ENCODE measurements around the gene VAT1L.
A peak's percentile ranks its signal among the peaks of the same experiment; 100 is the strongest.

Gene VAT1L

GRCh38 chr16:77858060-77858459 is 69.7 kb downstream of the VAT1L start:
- H3K9me3 Mint-ChIP-seq = no peaks in the 10 kb centered on the region
- H3K27ac Mint-ChIP-seq = no peak overlapping the region
- DNase-seq (ENCODE audit: low spot score) = no peak
- no peaks in the 10 kb centered on the region for H3K36me3 Mint-ChIP-seq (ENCODE audit: low read depth)
- H3K27me3 Mint-ChIP-seq (ENCODE audit: low read depth) = peaks cover 5% of the 10 kb centered on the region
- peaks cover 2% of the 10 kb centered on the region for H3K4me1 Mint-ChIP-seq (ENCODE audit: low read depth)
- H3K4me3 Mint-ChIP-seq = no peak overlapping the region

- Mint-ChIP-seq H3K27ac (no peak overlapping the region), H3K4me1 (ENCODE audit: low read depth) (no peaks in the 10 kb centered on the region), H3K4me3 (no peak overlapping the region), H3K36me3 (ENCODE audit: low read depth) (no peaks in the 10 kb centered on the region), H3K27me3 (ENCODE audit: low read depth) (peaks cover 5% of the 10 kb centered on the region), H3K9me3 (no peaks in the 10 kb centered on the region)
- DNase-seq (ENCODE audit: low spot score) = no peak
These were observed 71.3 kb downstream of the VAT1L start for GRCh38 chr16:77859493-77860232.

GRCh38 chr16:77860953-77861352 is 72.6 kb downstream of the VAT1L start:
- H3K4me3 Mint-ChIP-seq = no peak overlapping the region
- peaks cover 5% of the 10 kb centered on the region for H3K27me3 Mint-ChIP-seq (ENCODE audit: low read depth)
- no peak for DNase-seq (ENCODE audit: low spot score)
- H3K9me3 Mint-ChIP-seq = no peaks in the 10 kb centered on the region
- H3K36me3 Mint-ChIP-seq (ENCODE audit: low read depth) = no peaks in the 10 kb centered on the region
- H3K4me1 Mint-ChIP-seq (ENCODE audit: low read depth) = no peaks in the 10 kb centered on the region
- H3K27ac Mint-ChIP-seq = no peak overlapping the region

GRCh38 chr16:77863250-77863649 is 74.9 kb downstream of the VAT1L start:
- H3K4me1 Mint-ChIP-seq (ENCODE audit: low read depth) = peaks cover 5% of the 10 kb centered on the region

GRCh38 chr16:77866752-77867151 is 78.4 kb downstream of the VAT1L start:
- no peaks in the 10 kb centered on the region for H3K36me3 Mint-ChIP-seq (ENCODE audit: low read depth)
- no peak overlapping the region for H3K27ac Mint-ChIP-seq
- no peaks in the 10 kb centered on the region for H3K9me3 Mint-ChIP-seq
- H3K4me1 Mint-ChIP-seq (ENCODE audit: low read depth) = peaks cover 13% of the 10 kb centered on the region
- H3K4me3 Mint-ChIP-seq = no peak overlapping the region
- DNase-seq (ENCODE audit: low spot score) = no peak
- H3K27me3 Mint-ChIP-seq (ENCODE audit: low read depth) = no peaks in the 10 kb centered on the region

More at GRCh38 chr16:77863250-77863649, 74.9 kb downstream of the VAT1L start:
- Mint-ChIP-seq H3K36me3 (ENCODE audit: low read depth) (no peaks in the 10 kb centered on the region), H3K27me3 (ENCODE audit: low read depth) (peaks cover 2% of the 10 kb centered on the region), H3K4me3 (no peak overlapping the region), H3K27ac (no peak overlapping the region), H3K9me3 (no peaks in the 10 kb centered on the region)
- DNase-seq (ENCODE audit: low spot score) = no peak

GRCh38 chr16:77868052-77868451 is 79.7 kb downstream of the VAT1L start:
- Mint-ChIP-seq H3K9me3 (no peaks in the 10 kb centered on the region), H3K36me3 (ENCODE audit: low read depth) (no peaks in the 10 kb centered on the region), H3K4me1 (ENCODE audit: low read depth) (peaks cover 13% of the 10 kb centered on the region), H3K27ac (peak overlapping the region; percentile 32), H3K27me3 (ENCODE audit: low read depth) (no peaks in the 10 kb centered on the region), H3K4me3 (no peak overlapping the region)
- no peak for DNase-seq (ENCODE audit: low spot score)

- H3K4me1 Mint-ChIP-seq (ENCODE audit: low read depth) = peaks cover 13% of the 10 kb centered on the region
- no peaks in the 10 kb centered on the region for H3K27me3 Mint-ChIP-seq (ENCODE audit: low read depth)
- H3K27ac Mint-ChIP-seq = peak overlapping the region; percentile 32
- H3K36me3 Mint-ChIP-seq (ENCODE audit: low read depth) = no peaks in the 10 kb centered on the region
- no peak overlapping the region for H3K4me3 Mint-ChIP-seq
- peak; percentile 32 for DNase-seq (ENCODE audit: low spot score)
- H3K9me3 Mint-ChIP-seq = no peaks in the 10 kb centered on the region
These were observed 80.1 kb downstream of the VAT1L start for GRCh38 chr16:77868478-77868877.

- no peaks in the 10 kb centered on the region for H3K9me3 Mint-ChIP-seq
These were observed 81.8 kb downstream of the VAT1L start for GRCh38 chr16:77869997-77870813.

GRCh38 chr16:77871932-77872331 is 83.6 kb downstream of the VAT1L start:
- Mint-ChIP-seq H3K27ac (no peak overlapping the region), H3K36me3 (ENCODE audit: low read depth) (no peaks in the 10 kb centered on the region), H3K4me3 (no peak overlapping the region), H3K27me3 (ENCODE audit: low read depth) (no peaks in the 10 kb centered on the region), H3K4me1 (ENCODE audit: low read depth) (peaks cover 11% of the 10 kb centered on the region), H3K9me3 (no peaks in the 10 kb centered on the region)
- no peak for DNase-seq (ENCODE audit: low spot score)

More at GRCh38 chr16:77869997-77870813, 81.8 kb downstream of the VAT1L start:
- H3K36me3 Mint-ChIP-seq (ENCODE audit: low read depth) = no peaks in the 10 kb centered on the region
- no peak overlapping the region for H3K4me3 Mint-ChIP-seq
- no peaks in the 10 kb centered on the region for H3K27me3 Mint-ChIP-seq (ENCODE audit: low read depth)
- no peak overlapping the region for H3K27ac Mint-ChIP-seq
- no peak for DNase-seq (ENCODE audit: low spot score)
- peaks cover 13% of the 10 kb centered on the region for H3K4me1 Mint-ChIP-seq (ENCODE audit: low read depth)

GRCh38 chr16:77873066-77873465 is 84.7 kb downstream of the VAT1L start:
- no peaks in the 10 kb centered on the region for H3K9me3 Mint-ChIP-seq
- no peak overlapping the region for H3K27ac Mint-ChIP-seq
- no peaks in the 10 kb centered on the region for H3K27me3 Mint-ChIP-seq (ENCODE audit: low read depth)
- no peak overlapping the region for H3K4me3 Mint-ChIP-seq
- no peak for DNase-seq (ENCODE audit: low spot score)
- peaks cover 10% of the 10 kb centered on the region for H3K4me1 Mint-ChIP-seq (ENCODE audit: low read depth)
- H3K36me3 Mint-ChIP-seq (ENCODE audit: low read depth) = no peaks in the 10 kb centered on the region

- Mint-ChIP-seq H3K27ac (no peak overlapping the region), H3K27me3 (ENCODE audit: low read depth) (no peaks in the 10 kb centered on the region), H3K4me3 (no peak overlapping the region), H3K4me1 (ENCODE audit: low read depth) (no peaks in the 10 kb centered on the region), H3K36me3 (ENCODE audit: low read depth) (no peaks in the 10 kb centered on the region), H3K9me3 (no peaks in the 10 kb centered on the region)
- no peak for DNase-seq (ENCODE audit: low spot score)
These were observed 86.0 kb downstream of the VAT1L start for GRCh38 chr16:77874347-77874746.

GRCh38 chr16:77876776-77877175 is 88.4 kb downstream of the VAT1L start:
- Mint-ChIP-seq H3K27ac (no peak overlapping the region), H3K4me1 (ENCODE audit: low read depth) (no peaks in the 10 kb centered on the region), H3K9me3 (no peaks in the 10 kb centered on the region), H3K27me3 (ENCODE audit: low read depth) (no peaks in the 10 kb centered on the region), H3K4me3 (no peak overlapping the region), H3K36me3 (ENCODE audit: low read depth) (no peaks in the 10 kb centered on the region)
- no peak for DNase-seq (ENCODE audit: low spot score)

- H3K4me3 Mint-ChIP-seq = no peak overlapping the region
- no peaks in the 10 kb centered on the region for H3K4me1 Mint-ChIP-seq (ENCODE audit: low read depth)
- no peaks in the 10 kb centered on the region for H3K27me3 Mint-ChIP-seq (ENCODE audit: low read depth)
These were observed 89.5 kb downstream of the VAT1L start for GRCh38 chr16:77877712-77878347.

More at GRCh38 chr16:77877712-77878347, 89.5 kb downstream of the VAT1L start:
- no peak overlapping the region for H3K27ac Mint-ChIP-seq
- H3K9me3 Mint-ChIP-seq = no peaks in the 10 kb centered on the region
- H3K36me3 Mint-ChIP-seq (ENCODE audit: low read depth) = no peaks in the 10 kb centered on the region
- no peak for DNase-seq (ENCODE audit: low spot score)
